ENCODE data around the gene GCNT2. TPM values are rescaled to one million over a fixed set of nuclear protein-coding genes. Genes with fewer than 3 reads are reported as not detected.
"Not testable (repeated sequence)": the region's sequence is repeated elsewhere in the genome, so short reads cannot be mapped to it uniquely, and the experiment has no call there.

The GCNT2 gene
- total RNA-seq, 1 experiment from 2014 or later, result 6.4 TPM

DNA sequence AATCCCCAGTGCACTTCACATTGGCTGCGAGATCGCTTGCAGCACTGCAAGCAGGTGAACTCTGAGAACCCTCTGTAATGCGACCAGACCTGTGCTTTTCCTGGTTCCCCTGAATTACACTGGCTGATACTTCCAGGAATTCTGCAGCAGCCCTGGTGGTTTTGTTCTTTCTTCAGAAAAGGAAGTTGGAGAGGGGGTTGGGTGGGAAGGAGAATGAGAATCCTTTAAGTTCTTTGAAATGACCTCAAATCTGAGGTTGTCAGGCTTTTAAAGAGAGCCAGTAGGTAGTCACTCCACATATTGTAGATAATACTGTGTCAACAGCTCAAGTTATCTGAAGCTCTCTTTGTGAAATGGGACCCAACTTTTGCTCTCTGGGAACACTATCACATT is 62.4 kb downstream of the GCNT2 start:
- H3K9me3 ChIP-seq, result no peaks in the 10 kb centered on the region
- H3K36me3 ChIP-seq, result no peaks in the 10 kb centered on the region
- no peak overlapping the region for H3K4me3 ChIP-seq
- DNase-seq, result no peak
- no peaks in the 10 kb centered on the region for H3K27me3 ChIP-seq

DNA sequence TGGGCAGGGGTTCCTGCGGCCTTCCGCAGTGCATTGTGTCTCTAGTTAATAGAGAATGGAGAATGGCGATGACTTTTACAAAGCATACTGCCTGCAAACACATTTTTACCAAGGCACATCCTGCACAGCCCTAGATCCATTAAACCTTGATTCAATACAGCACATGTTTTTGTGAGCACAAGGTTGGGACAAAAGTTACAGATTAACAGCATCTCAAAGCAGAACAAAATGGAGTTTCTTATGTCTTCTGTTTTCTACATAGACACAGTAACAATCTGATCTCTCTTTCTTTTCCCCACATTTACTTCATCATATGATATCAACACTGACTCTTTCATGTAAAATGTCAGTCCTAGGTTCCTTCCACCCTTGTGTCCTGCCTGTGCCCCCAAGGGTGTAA is 63.5 kb downstream of the GCNT2 start:
- H3K4me3 ChIP-seq, result no peak overlapping the region
- no peaks in the 10 kb centered on the region for H3K9me3 ChIP-seq
- H3K27me3 ChIP-seq, result no peaks in the 10 kb centered on the region
- H3K36me3 ChIP-seq, result no peaks in the 10 kb centered on the region
- no peak for DNase-seq

DNA sequence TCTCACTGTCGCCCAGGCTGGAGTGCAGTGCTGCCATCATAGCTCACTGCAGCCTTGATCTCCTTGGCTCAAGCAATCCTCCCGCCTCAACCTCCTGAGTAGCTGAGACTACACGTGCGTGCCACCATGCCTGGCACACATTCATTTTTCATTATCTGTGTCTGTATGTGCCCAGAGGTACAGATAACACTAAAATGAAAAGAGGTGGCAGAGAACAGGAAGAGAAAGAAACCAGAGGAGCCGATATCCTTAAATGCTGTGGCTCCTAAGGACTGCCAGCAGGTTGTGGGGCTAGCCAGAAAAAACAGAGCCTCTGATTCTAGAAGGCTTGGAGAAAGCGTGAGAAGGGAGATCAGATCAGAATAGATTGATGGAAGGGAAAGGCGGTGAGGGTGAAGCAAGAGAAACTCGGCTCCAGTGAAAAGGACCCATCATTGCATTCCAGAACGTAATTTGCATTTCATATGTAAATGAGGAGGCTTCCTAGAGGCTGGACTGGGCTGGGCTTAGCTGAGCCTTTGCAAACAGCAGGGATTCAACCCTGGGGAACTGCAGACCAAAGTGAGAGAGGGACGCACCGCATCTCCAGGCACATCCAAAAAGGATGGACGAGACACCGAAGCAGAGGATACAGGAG is 64.2 kb downstream of the GCNT2 start:
- Histone ChIP-seq H3K27me3 (no peaks in the 10 kb centered on the region), H3K4me3 (no peak overlapping the region), H3K36me3 (no peaks in the 10 kb centered on the region), H3K9me3 (no peaks in the 10 kb centered on the region)
- DNase-seq, result peak; percentile 16

DNA sequence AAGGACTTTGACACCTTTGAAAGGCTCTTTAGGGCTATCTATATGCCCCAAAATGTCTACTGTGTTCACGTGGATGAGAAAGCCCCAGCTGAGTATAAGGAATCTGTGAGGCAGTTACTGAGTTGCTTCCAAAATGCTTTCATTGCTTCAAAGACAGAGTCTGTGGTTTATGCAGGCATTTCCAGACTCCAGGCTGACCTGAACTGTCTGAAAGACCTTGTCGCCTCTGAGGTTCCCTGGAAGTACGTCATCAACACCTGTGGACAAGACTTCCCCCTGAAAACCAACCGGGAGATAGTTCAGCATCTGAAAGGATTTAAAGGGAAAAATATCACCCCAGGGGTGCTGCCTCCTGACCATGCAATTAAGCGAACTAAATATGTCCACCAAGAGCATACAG is 65.2 kb downstream of the GCNT2 start:
- no peaks in the 10 kb centered on the region for H3K27me3 ChIP-seq
- no peaks in the 10 kb centered on the region for H3K9me3 ChIP-seq
- H3K36me3 ChIP-seq, result no peaks in the 10 kb centered on the region
- H3K4me3 ChIP-seq, result no peak overlapping the region
- DNase-seq, result no peak

DNA sequence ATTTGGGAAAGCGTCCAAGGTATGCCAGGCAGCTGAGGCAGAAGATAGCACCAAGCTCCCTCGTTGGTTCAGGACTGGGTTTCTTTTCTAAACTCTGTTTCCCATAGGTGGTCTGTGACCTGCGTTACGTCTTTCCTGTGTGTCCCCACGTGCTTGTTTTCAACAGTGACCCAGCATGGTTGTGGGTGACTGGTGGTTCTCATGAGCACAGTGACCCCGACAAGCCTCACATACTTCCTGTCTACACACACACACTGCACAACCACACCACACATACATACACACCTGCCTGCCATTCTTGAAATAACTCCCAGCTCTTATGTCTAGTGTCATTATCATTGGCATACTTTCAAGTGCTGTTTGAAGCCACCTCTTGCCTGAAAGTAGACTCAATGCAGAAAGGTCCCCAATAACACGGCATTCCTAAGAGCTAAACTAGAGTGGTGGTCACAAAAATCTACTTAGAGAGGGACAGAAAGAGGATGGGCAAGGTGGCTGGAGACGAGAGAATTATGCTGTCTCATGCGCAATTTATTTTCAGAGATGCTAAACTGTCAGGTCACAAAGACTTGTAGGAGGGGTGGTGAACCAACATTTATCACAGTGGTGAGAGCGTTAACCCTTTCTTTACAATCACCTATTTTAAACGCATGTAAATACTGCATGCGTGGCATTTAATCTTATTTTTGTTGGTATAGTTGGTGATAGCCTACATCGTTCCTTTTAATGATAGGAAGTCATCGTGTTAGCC is 66.7 kb downstream of the GCNT2 start:
- H3K4me3 ChIP-seq, result no peak overlapping the region
- no peaks in the 10 kb centered on the region for H3K27me3 ChIP-seq
- no peaks in the 10 kb centered on the region for H3K9me3 ChIP-seq
- DNase-seq, result peak; percentile 19
- no peaks in the 10 kb centered on the region for H3K36me3 ChIP-seq

DNA sequence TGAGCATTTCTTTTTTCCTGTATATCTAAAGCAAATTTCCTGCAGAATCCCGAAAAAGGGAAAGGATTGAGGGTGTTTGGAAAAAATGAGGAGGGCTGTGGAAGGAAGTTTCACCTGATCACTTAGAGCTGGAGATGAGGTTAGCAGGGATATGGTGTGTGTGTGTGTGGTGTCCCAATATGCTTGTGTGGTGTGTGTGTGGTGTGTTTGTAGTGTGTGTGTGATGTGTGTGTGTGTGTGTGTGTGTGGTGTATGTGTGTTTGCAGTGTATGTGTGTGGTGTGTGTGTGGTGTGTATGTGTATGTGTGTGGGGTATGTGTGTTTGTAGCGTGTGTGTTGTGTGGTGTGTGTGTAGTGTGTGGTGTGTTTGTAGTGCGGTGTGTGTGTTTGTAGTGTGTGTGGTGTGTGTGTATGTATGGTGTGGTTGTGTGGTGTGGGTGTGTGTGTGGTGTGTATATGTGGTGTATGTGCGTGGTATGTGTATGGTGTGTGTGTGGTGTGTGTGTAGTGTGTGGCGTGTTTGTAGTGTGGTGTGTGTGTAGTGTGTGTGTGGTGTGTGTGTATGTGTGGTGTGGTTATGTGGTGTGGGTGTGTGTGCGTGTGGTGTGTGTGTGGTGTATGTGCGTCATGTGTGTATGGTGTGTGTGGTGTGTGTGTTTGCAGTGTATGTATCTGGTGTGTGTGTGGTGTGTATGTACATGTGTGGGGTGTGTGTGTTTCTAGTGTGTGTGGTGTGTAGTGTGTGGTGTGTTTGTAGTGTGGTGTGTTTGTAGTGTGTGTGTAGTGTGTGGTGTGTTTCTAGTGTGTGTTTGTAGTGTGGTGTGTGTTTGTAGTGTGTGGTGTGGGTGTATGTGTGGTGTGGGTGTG is 67.6 kb downstream of the GCNT2 start:
- Histone ChIP-seq H3K9me3 (no peaks in the 10 kb centered on the region), H3K27me3 (no peaks in the 10 kb centered on the region), H3K36me3 (no peaks in the 10 kb centered on the region), H3K4me3 (no peak overlapping the region)
- DNase-seq, result no peak

DNA sequence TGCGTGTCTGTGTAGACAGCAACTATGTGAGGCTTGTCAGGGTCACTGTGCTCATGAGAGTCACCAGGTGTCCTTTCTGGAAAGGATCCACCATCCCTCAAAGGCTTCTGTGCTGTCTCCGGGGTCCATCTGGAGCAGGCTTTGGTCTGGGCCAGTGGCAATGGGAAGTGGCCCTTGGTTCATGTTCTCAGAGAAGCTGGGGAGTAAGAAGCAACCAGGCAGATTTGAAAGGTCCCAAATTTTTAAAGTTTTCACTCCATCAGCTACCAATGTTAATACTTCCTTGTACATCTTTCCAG is 68.2 kb downstream of the GCNT2 start:
- no peaks in the 10 kb centered on the region for H3K9me3 ChIP-seq
- DNase-seq, result no peak
- no peak overlapping the region for H3K4me3 ChIP-seq
- no peaks in the 10 kb centered on the region for H3K27me3 ChIP-seq
- H3K36me3 ChIP-seq, result no peaks in the 10 kb centered on the region

DNA sequence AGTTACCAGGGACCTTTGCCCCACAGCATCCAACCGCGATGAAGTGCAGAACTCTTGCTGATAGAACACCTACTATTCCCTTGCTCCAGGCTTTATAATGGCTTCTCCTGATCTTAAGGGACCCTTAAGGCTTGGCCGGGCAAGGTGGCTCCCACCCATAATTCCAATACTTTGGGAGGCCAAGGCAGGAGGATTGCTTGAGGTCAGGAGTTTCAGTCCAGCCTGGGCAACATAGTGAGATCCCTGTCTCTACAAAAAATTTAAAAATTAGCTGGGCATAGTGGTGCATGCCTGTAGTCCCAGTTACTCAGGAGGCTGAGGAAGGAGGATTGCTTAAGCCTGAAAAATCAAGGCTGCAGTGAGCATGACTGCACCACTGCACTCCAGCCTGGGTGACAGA is 68.8 kb downstream of the GCNT2 start:
- Histone ChIP-seq H3K27me3 (no peaks in the 10 kb centered on the region), H3K4me3 (no peak overlapping the region), H3K36me3 (no peaks in the 10 kb centered on the region), H3K9me3 (no peaks in the 10 kb centered on the region)
- no peak for DNase-seq

DNA sequence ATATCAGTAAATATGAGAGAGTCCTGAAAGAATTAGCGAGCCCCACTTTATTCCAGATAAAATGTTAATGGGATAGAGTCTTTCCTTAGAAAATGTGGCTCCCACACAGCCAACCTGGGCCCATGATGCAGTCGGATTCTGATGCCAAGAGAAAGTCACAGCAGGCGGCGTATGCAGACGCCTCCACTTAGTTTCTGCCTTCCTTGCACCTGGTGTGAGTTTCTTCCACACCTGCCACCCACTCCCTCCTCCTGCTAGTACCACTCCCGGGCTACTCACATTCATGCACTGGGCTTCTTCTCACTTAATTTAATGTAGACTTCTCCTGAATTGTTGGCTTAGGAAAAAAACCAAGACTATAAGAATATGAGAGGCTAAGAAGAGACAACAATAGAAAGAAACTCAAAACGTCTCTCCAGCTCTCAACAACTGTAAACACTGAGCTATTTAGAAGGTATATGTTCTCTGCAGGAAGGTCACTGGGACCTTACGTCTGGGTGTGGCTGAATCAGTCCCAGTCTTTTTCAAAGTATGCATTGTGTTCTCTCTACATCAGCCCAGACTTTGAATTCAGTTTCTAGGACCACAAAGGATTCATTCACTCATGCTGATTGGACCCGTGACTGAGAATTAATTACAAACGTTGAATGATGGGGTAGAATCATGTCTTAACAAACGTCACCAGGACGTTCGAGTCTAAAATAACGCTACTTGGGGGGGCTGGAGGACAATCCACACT is 70.4 kb downstream of the GCNT2 start:
- H3K27me3 ChIP-seq, result no peaks in the 10 kb centered on the region
- H3K4me3 ChIP-seq, result no peak overlapping the region
- no peaks in the 10 kb centered on the region for H3K36me3 ChIP-seq
- DNase-seq, result no peak
- H3K9me3 ChIP-seq, result no peaks in the 10 kb centered on the region

DNA sequence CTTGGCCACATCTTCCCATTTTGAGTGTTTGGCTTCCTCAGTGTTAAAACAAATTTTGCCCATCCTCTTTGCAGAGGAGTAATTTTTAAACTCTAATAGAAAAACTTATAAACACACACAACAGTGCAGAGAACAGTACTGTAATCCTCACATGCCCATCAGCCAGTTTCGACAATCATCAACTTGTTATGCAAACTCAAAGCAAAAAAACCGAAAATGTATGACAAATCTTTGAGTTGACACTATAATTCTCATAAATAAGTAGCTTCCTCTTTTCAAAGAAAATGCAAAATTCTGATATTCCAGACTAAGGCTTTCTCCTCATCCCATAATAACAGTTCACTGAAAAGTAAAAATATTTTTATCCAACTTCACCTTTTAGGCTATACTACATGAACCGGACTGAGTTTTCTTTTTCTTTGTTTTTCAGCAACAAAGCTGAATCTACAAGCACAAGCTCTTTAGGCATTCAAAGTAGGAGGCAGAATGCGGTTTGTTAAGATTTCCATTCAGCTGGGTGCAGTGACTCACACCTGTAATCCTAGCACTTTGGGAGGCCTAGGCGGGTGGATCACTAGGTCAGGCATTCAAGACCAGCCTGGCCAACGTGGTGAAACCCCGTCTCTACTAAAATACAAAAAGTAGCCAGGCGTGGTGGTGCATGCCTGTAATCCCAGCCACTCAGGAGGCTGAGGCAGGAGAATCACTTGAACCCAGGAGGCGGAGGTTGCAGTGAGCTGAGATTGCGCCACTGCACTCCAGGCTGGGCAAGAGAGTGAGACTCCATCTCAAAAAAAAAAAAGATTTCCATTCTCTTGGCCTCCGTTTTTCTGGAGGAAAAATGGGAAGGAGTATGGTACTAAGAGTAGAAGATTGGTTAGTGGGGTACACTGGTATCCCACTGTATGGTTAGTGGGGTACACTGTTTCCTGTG is 74.8 kb downstream of the GCNT2 start:
- H3K9me3 ChIP-seq, result no peaks in the 10 kb centered on the region
- no peak overlapping the region for H3K4me3 ChIP-seq
- no peaks in the 10 kb centered on the region for H3K27me3 ChIP-seq
- no peaks in the 10 kb centered on the region for H3K36me3 ChIP-seq
- peak; percentile 77 for DNase-seq

DNA sequence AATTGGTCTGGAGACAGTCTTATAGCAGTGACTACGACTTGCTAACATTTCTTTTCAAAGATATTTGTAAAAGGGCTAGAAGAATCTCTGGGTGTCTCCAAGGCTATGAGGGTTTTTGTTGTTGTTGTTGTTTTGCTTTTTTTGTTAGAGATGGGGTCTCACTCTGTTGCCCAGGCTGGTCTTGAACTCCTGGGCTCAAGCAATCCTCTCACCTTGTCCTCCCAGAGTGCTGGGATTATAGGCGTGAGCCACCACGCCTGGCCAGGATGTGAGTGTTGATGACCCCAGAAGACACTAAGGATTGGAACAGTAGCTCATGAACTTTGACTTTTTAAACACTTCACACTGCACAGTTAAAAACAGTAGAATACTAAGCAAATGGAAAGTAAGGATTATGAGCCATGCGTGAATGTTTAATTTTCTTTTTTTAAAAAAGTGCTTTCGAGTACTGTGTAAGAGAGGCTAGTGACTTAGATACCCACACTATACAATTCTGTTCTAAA is 76.4 kb downstream of the GCNT2 start:
- no peaks in the 10 kb centered on the region for H3K27me3 ChIP-seq
- DNase-seq, result no peak
- no peak overlapping the region for H3K4me3 ChIP-seq
- H3K9me3 ChIP-seq, result no peaks in the 10 kb centered on the region
- H3K36me3 ChIP-seq, result no peaks in the 10 kb centered on the region

DNA sequence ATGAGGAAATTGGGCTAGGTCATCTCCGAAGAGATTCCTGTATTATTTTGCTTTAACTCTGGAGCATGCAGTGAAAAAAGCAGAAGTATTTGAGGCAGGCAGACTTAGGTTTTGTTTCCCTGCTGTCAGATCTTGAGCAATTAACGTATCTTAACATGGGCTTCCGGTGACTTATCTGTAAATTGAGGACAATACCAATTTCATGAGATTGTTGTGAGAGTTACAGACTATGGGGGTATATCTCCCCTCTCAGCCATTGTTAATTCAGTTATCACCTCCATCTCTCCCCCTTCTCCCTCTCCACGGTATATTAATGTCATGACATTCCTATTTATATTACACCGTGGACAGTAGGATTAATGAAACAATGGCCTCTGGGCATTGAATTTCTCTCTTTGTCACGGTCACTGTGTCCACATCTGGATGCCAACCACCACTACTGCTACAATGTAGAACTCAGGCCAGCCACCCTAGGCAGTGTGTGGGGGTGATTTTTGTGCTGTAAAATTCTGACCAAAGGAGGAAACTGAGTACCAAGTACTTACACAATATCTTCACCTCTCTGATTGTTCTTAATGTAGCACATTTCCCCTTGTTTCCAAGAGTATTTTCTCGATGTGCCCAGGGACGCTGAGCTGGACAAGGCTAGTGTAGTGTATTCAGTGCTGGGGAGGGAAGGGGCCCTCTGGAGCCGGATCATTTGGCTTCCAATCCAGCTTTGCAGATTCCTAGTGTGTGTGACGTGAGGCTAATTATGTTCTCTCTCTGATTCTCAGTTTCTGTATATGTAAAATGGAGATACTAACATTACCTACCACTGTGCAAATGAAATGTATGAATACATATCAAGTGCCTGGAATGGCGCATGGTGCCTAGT is 77.2 kb downstream of the GCNT2 start:
- no peak overlapping the region for H3K4me3 ChIP-seq
- H3K27me3 ChIP-seq, result no peaks in the 10 kb centered on the region
- H3K9me3 ChIP-seq, result no peaks in the 10 kb centered on the region
- no peak for DNase-seq
- no peaks in the 10 kb centered on the region for H3K36me3 ChIP-seq

DNA sequence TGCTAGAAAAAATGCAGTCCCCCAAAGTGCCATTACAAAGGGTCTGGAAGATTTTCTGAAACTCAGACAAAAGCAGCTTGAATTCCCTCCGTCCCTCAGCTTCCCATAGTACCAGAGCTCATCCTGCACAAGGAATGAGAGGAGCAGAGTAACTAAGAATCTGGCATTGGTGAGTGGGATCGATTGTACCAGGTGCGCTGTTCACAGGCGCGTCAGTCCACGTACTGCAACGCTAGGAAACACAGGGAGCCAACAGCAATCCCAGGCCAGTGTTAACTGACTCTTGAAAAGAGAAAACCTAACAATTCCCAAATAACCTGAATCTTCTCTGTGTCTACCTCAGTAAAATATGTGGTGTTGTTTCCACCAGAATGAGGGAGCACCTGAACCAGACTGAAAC is 77.9 kb downstream of the GCNT2 start:
- Histone ChIP-seq H3K27me3 (no peaks in the 10 kb centered on the region), H3K9me3 (no peaks in the 10 kb centered on the region), H3K4me3 (no peak overlapping the region), H3K36me3 (no peaks in the 10 kb centered on the region)
- DNase-seq, result no peak

DNA sequence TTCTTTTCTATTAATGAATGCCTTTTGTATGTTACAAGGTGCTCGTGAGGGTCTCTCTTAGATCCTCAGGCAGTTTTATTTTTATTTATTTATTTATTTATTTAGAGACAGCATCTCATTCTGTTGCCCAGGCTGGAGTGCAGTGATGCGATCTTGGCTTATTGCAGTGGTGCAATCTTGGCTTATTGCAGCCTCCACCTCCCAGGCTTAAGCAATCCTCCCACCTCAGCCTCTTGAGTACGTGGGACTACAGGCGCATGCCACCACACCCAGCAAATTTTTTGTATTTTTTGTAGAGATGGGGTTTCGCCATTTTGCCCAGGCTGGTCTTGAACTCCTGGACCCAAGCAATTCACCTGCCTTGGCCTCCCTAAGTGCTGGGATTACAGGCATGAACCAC is 79.5 kb downstream of the GCNT2 start:
- H3K36me3 ChIP-seq, H3K27me3 ChIP-seq, H3K9me3 ChIP-seq, DNase-seq, H3K4me3 ChIP-seq: not testable (repeated sequence)

DNA sequence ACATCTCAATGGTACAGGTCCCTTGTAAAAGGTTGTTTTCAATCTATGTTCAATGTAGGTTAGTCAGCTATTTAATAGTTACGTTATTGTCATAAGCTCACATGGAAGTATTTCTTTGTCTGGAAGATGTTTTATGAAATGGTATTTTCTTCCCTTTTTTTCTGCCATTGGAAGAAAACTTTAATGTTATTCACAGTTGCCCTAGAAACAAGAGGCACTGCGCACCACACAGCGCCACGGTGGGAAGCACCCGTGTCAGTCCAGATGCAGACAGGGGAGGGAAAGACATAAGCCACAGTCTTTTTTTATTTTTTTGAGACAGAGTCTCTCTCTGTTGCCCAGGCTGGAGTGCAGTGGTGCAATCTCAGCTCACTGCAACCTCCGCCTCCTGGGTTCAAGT is 82.1 kb downstream of the GCNT2 start:
- H3K9me3 ChIP-seq, result peaks cover under 1% of the 10 kb centered on the region; the same call in 1 of the 2 replicates
- H3K4me3 ChIP-seq, result no peak overlapping the region
- no peak for DNase-seq
- H3K27me3 ChIP-seq, result no peaks in the 10 kb centered on the region
- no peaks in the 10 kb centered on the region; the same call in 1 of the 2 replicates for H3K36me3 ChIP-seq
